Adrenal gland (tissue), 12 donors: ENCODE results near the gene CARD16. TPM values are rescaled to one million over a fixed set of nuclear protein-coding genes. Genes with fewer than 3 reads are reported as not detected.
A peak's percentile ranks its signal among the peaks of the same experiment; 100 is the strongest.

Experiments
- DNase-seq, 7 donors: peaks; one replicate each; pipeline ENCODE4 v3.0.0-alpha.2; 2019 to 2020
- H3K27ac ChIP-seq, 5 donors: fragments of 200-600 bp; sonication (generic) in 4 of 5; 1 replicate in 3 of 5; 2 replicates in 2 of 5; pipeline versions ENCODE4 v1.5.1 to v1.8.0; 2016 to 2020; ENCODE audit warnings: mild to moderate bottlenecking in 1 of 5
- H3K27me3 ChIP-seq: fragments of 200-600 bp; 2 replicates; pipeline ENCODE4 v1.8.0; 2021
- H3K36me3 ChIP-seq, 2 donors: fragments of 200-600 bp; replicated peaks in 1 of 2; 1 replicate in 1 of 2; 2 replicates in 1 of 2; pipeline versions ENCODE4 v1.5.1 to v1.8.0; 2018 to 2022
- H3K4me1 ChIP-seq, 2 donors: fragments of 200-600 bp; replicated peaks in 1 of 2; 1 replicate in 1 of 2; 2 replicates in 1 of 2; pipeline versions ENCODE4 v1.5.1 to v1.8.0; 2018 to 2021
- H3K4me3 ChIP-seq, 4 donors: fragments of 200-600 bp; sonication (generic) in 3 of 4; one replicate each; pipeline ENCODE4 v1.5.1; 2016 to 2018
- H3K9me3 ChIP-seq, 3 donors: fragments of 200-600 bp; sonication (generic) in 1 of 3; replicated peaks in 1 of 3; 1 replicate in 2 of 3; 2 replicates in 1 of 3; pipeline versions ENCODE4 v1.5.1 to v1.8.0; 2016 to 2021
- POLR2A ChIP-seq, 2 donors: fragments of 450-650 bp; IDR thresholded peaks; one replicate each; pipeline ENCODE4 v1.6.1; 2017; ENCODE audit warnings: antibody characterized with exemption in 2 of 2, mild to moderate bottlenecking in 2 of 2, moderate library complexity in 1 of 2
- WGBS, 4 donors: extraction: QIAGEN DNeasy Blood & Tissue Kit in 2 of 4; methylation state at CpG; one replicate each; pipeline versions ENCODE4 v1.1.5 to v1.1.7; 2013 to 2017; 5-methylcytosine and 5-hydroxymethylcytosine counted together
- intact Hi-C, 2 donors: fragments of 100-400 bp; cut with DNase I; formaldehyde crosslinking; loops; one replicate each; pipeline versions ENCODE4 v1.14.1 to v1.15.0; 2022 to 2023
- polyA plus RNA-seq, 3 donors: library from polyadenylated mRNA; stranded (reverse); fragments of 200-250 nt in 2 of 3; fragments of 350-450 nt in 1 of 3; fragmentation: Illumina TruSeq in 1 of 3; extraction: RNeasy Lipid Tissue Mini Kit (QIAGEN cat#74804) in 1 of 3; gene quantifications; one replicate each; pipeline ENCODE4 v1.2.3, GENCODE V29; 2013 to 2014
- total RNA-seq, 9 donors: library from RNA; depleted of rRNA in 4 of 9; stranded (reverse); fragments of >200 nt in 4 of 9; fragments of 120-200 nt in 1 of 9; fragmentation: NEBNext Ultra II Directional in 1 of 9; extraction: Animal tissue kit (Norgen Biotek cat#: 25700) in 1 of 9; gene quantifications; one replicate each; pipeline versions ENCODE4 v1.1.0 to v1.2.4, GENCODE V29; 2013 to 2023
- TF ChIP-seq, protein P1 (sequence below), 6 experiments: fragments of 450-650 bp in 4 of 6; fragments of 200-600 bp in 2 of 6; sonication (generic) in 1 of 6; IDR thresholded peaks; 1 replicate in 5 of 6; 2 replicates in 1 of 6; pipeline versions ENCODE4 v1.5.1 to v1.8.0; 2016 to 2021; ENCODE audit warnings: antibody characterized with exemption in 6 of 6, mild to moderate bottlenecking in 2 of 6, moderate library complexity in 1 of 6
- donor health status: healthy with polysubstance abuse.
- donor health status: Bipolar disorder and iron deficiency.
- donor health status: DM: yes; HTN: yes; CAD: no.
- donor health status: DM: no; HTN: no; CAD: no.
- donor health status: DM: no; HTN: no; CAD: no.
- donor health status: DM: yes; HTN: yes; CAD: no.

CARD16 gene
- total and polyA plus RNA-seq, 12 donors = 3.3 to 48.6 (median 12.2) TPM; not detected in 1

DNA sequence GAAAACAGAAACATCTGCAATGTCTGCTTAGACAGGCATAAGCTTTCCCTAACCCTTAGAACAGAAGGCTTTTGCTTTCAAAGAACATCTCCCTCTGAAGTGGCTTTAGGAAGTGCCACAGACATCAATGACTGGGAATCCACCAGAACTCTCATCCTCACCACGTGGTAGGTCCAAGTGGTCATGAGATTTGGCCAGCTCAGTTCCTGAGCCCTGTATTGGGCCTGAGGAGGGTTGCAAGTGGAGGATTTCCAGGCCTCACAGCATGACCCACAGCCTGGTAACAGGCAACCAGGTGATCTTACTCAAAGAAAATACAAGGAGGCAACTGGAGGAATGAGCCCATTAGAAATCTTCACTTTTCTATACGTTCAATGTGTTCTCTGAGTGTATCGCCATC is 11.8 kb downstream of the CARD16 start:
- TF ChIP-seq, protein P1, sequence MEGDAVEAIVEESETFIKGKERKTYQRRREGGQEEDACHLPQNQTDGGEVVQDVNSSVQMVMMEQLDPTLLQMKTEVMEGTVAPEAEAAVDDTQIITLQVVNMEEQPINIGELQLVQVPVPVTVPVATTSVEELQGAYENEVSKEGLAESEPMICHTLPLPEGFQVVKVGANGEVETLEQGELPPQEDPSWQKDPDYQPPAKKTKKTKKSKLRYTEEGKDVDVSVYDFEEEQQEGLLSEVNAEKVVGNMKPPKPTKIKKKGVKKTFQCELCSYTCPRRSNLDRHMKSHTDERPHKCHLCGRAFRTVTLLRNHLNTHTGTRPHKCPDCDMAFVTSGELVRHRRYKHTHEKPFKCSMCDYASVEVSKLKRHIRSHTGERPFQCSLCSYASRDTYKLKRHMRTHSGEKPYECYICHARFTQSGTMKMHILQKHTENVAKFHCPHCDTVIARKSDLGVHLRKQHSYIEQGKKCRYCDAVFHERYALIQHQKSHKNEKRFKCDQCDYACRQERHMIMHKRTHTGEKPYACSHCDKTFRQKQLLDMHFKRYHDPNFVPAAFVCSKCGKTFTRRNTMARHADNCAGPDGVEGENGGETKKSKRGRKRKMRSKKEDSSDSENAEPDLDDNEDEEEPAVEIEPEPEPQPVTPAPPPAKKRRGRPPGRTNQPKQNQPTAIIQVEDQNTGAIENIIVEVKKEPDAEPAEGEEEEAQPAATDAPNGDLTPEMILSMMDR (IDR thresholded peaks at IDR 0.05) = no peak
- no peak for TF ChIP-seq POLR2A (IDR thresholded peaks at IDR 0.05)
- intact Hi-C loops = no loop called here
- Histone ChIP-seq H3K27me3 (no peaks in the 10 kb centered on the region), H3K4me3 (peak overlapping the region in 1 of 4 donors; percentile 53), H3K27ac (peak overlapping the region in 1 of 5 donors; percentile 12), H3K9me3 (no peaks in the 10 kb centered on the region), H3K4me1 (no peaks in the 10 kb centered on the region), H3K36me3 (no peaks in the 10 kb centered on the region)
- DNase-seq = peak in 1 of 7 donors; percentile 24
- WGBS, 4 donors = 77 to 88% (median 80%) methylated on average over 3 of the region's 3 CpGs

DNA sequence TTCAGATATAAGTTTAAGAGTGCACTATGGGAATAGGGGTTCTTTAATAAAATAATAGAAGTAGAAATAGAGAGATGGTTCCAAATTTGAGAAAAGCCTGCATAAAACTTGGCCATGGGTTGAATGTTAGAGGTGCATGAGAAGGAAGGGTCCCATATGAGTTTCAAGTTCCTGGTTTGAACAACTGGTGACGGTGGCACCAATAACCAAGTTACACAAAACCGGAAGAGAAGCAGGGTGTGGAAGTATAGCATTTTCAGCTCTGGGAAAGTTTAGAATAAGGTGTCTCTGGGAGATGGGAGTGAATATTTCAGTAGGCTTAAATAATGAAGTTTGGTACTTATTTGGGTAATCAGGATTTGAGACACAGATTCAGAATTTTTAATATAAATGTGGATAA is 12.6 kb downstream of the CARD16 start:
- peak overlapping the region in 1 of 5 donors; percentile 10 for H3K27ac ChIP-seq
- TF ChIP-seq POLR2A (IDR thresholded peaks at IDR 0.05) = no peak
- TF ChIP-seq, protein P1 (IDR thresholded peaks at IDR 0.05) = no peak
- H3K4me1 ChIP-seq = no peaks in the 10 kb centered on the region
- intact Hi-C loops = no loop called here
- H3K27me3 ChIP-seq = no peaks in the 10 kb centered on the region
- H3K9me3 ChIP-seq = no peaks in the 10 kb centered on the region
- no peaks in the 10 kb centered on the region for H3K36me3 ChIP-seq
- H3K4me3 ChIP-seq = peak overlapping the region in 1 of 4 donors; percentile 24
- 71 to 92% (median 76%) methylated on average over 2 of the region's 2 CpGs for whole genome bisulfite sequencing, 4 donors
- DNase-seq = no peak

DNA sequence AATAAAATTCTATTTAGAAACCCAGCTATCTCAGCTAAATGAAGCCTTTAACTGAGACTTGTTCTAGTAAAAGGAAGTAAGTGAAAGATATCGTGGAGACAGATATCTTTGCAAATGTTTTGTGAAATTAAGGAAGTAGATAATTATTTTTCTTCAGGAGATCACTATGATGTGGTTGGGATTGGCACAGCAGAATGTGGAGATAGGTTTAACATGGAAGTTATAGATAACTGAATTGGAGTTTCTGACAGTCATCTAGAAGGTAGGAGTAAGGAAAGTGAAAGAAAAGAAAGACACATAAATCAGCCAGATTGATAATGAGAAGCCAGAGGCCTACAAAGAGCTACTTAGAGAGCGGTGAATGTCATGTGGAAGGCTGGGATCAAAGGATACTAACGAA is 17.5 kb downstream of the CARD16 start:
- intact Hi-C loops = no loop called here
- no peak overlapping the region for H3K27ac ChIP-seq
- H3K27me3 ChIP-seq = no peaks in the 10 kb centered on the region
- 73 to 81% (median 76%) methylated on average over 3 of the region's 3 CpGs for WGBS, 4 donors
- H3K4me1 ChIP-seq = no peaks in the 10 kb centered on the region
- no peak for DNase-seq
- no peaks in the 10 kb centered on the region for H3K9me3 ChIP-seq
- peaks cover 0 to 12% of the 10 kb centered on the region in 2 donors for H3K36me3 ChIP-seq
- H3K4me3 ChIP-seq = no peak overlapping the region
- TF ChIP-seq, protein P1 (IDR thresholded peaks at IDR 0.05) = no peak
- no peak for TF ChIP-seq POLR2A (IDR thresholded peaks at IDR 0.05)

DNA sequence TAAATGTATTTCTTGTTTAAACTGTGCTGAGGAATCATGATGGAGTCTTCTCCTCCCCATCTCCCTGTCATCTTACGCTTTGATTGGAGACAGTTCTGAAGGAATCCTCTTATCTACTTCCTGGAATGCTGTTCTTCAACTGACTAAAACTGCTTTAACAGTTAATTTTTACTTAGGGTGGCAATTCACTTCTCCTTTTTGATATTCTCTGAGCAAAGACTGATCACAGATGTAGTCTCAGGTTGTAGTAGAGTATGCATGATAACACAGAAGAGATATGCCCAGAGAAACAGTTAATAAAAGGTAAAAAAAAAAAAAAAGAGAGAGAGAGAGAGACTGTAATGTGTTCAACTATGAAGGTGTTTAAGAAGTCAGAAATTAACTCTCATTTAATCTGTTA is 20.7 kb downstream of the CARD16 start:
- TF ChIP-seq, protein P1 (IDR thresholded peaks at IDR 0.05) = no peak
- no peak for TF ChIP-seq POLR2A (IDR thresholded peaks at IDR 0.05)
- intact Hi-C loops = no loop called here
- Histone ChIP-seq H3K9me3 (no peaks in the 10 kb centered on the region), H3K27ac (no peak overlapping the region), H3K27me3 (no peaks in the 10 kb centered on the region), H3K4me3 (no peak overlapping the region), H3K36me3 (peaks cover 0 to 12% of the 10 kb centered on the region in 2 donors), H3K4me1 (no peaks in the 10 kb centered on the region)
- 50 to 83% (median 82%) methylated on average over 1 of the region's 1 CpG for WGBS, 4 donors
- DNase-seq = no peak
